Measurements from ENCODE around the gene HYDIN.
"Not testable (repeated sequence)": the region's sequence is repeated elsewhere in the genome, so short reads cannot be mapped to it uniquely, and the experiment has no call there.

- TF ChIP-seq MAFK (IDR thresholded peaks at IDR 0.05; ENCODE audit: partially characterized antibody); POLR2A (IDR thresholded peaks at IDR 0.05; ENCODE audit: low read length); EP300 (IDR thresholded peaks at IDR 0.05); RCOR1 (IDR thresholded peaks at IDR 0.05; ENCODE audit: low read depth, low read length); FOSB (CRISPR knock-in tag; IDR thresholded peaks at IDR 0.05); RARB (CRISPR knock-in tag; IDR thresholded peaks at IDR 0.05); EHMT2 (IDR thresholded peaks at IDR 0.05; ENCODE audit: low read depth); HOXA7 (CRISPR knock-in tag; IDR thresholded peaks at IDR 0.05); CEBPB (IDR thresholded peaks at IDR 0.05); FOSL2 (IDR thresholded peaks at IDR 0.05); FOSL2 (CRISPR knock-in tag; IDR thresholded peaks at IDR 0.05): not testable (repeated sequence)
- TF ChIP-seq, protein P1, sequence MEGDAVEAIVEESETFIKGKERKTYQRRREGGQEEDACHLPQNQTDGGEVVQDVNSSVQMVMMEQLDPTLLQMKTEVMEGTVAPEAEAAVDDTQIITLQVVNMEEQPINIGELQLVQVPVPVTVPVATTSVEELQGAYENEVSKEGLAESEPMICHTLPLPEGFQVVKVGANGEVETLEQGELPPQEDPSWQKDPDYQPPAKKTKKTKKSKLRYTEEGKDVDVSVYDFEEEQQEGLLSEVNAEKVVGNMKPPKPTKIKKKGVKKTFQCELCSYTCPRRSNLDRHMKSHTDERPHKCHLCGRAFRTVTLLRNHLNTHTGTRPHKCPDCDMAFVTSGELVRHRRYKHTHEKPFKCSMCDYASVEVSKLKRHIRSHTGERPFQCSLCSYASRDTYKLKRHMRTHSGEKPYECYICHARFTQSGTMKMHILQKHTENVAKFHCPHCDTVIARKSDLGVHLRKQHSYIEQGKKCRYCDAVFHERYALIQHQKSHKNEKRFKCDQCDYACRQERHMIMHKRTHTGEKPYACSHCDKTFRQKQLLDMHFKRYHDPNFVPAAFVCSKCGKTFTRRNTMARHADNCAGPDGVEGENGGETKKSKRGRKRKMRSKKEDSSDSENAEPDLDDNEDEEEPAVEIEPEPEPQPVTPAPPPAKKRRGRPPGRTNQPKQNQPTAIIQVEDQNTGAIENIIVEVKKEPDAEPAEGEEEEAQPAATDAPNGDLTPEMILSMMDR (IDR thresholded peaks at IDR 0.05) = not testable (repeated sequence)
- TF ChIP-seq, protein P2, sequence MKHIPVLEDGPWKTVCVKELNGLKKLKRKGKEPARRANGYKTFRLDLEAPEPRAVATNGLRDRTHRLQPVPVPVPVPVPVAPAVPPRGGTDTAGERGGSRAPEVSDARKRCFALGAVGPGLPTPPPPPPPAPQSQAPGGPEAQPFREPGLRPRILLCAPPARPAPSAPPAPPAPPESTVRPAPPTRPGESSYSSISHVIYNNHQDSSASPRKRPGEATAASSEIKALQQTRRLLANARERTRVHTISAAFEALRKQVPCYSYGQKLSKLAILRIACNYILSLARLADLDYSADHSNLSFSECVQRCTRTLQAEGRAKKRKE (CRISPR knock-in tag; IDR thresholded peaks at IDR 0.05; ENCODE audit: low read depth) = not testable (repeated sequence)
- TF ChIP-seq, protein P3, sequence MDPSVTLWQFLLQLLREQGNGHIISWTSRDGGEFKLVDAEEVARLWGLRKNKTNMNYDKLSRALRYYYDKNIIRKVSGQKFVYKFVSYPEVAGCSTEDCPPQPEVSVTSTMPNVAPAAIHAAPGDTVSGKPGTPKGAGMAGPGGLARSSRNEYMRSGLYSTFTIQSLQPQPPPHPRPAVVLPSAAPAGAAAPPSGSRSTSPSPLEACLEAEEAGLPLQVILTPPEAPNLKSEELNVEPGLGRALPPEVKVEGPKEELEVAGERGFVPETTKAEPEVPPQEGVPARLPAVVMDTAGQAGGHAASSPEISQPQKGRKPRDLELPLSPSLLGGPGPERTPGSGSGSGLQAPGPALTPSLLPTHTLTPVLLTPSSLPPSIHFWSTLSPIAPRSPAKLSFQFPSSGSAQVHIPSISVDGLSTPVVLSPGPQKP (IDR thresholded peaks at IDR 0.05; ENCODE audit: low read depth, low read length) = not testable (repeated sequence)
- TF ChIP-seq, protein P4, sequence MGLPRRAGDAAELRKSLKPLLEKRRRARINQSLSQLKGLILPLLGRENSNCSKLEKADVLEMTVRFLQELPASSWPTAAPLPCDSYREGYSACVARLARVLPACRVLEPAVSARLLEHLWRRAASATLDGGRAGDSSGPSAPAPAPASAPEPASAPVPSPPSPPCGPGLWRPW (IDR thresholded peaks at IDR 0.05) = not testable (repeated sequence)
Observed at GRCh38 chr16:70935325-70935724, 295.2 kb downstream of the HYDIN start.

Data from A549 (cell line).